Fibroblast of villous mesenchyme (primary cell): Measurements from ENCODE around the gene PPP6R3. TPM values are rescaled to one million over a fixed set of nuclear protein-coding genes. Genes with fewer than 3 reads are reported as not detected.
A peak's percentile ranks its signal among the peaks of the same experiment; 100 is the strongest.

Experiments
- DNase-seq: peaks from one replicate; pipeline ENCODE4 v3.0.0-alpha.2; 2010; ENCODE audit warnings: low read depth
- H3K4me3 ChIP-seq: 2 replicates; pipeline ENCODE4 v1.5.1; 2011; ENCODE audit warnings: low read depth, mild to moderate bottlenecking, low read length
- total RNA-seq: library from RNA; depleted of rRNA; stranded (reverse); fragments of >200 nt; gene quantifications from 2 replicates; pipeline ENCODE4 v1.2.3, GENCODE V29; 2012
- TF ChIP-seq, protein P1 (sequence below): IDR thresholded peaks from 2 replicates; pipeline ENCODE4 v1.5.1; 2012; ENCODE audit warnings: low read depth, mild to moderate bottlenecking, low read length; ENCODE audit not compliant: insufficient read depth

The PPP6R3 gene
- total RNA-seq, 1 donor, result 218 TPM

DNA sequence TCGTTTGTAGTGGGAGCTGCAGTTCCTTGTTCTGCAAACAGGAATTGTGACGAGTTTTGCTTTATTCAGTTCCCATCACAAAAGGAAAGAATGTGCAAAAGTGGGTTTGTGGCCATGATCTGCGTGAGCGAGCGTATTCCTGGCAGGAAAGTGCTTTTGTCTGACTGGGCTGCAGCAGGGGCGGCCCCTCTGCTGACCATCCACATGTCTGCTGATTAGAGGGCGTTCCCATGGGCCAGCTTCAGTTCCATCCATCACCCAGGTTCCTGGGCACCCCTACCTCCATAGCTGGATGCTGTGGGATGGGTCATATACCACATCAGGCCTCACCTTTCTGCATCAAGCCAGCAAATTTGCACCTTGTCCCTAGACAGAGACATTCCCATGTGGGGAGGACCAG, 194.9 kb downstream of the PPP6R3 start:
- TF ChIP-seq, protein P1, sequence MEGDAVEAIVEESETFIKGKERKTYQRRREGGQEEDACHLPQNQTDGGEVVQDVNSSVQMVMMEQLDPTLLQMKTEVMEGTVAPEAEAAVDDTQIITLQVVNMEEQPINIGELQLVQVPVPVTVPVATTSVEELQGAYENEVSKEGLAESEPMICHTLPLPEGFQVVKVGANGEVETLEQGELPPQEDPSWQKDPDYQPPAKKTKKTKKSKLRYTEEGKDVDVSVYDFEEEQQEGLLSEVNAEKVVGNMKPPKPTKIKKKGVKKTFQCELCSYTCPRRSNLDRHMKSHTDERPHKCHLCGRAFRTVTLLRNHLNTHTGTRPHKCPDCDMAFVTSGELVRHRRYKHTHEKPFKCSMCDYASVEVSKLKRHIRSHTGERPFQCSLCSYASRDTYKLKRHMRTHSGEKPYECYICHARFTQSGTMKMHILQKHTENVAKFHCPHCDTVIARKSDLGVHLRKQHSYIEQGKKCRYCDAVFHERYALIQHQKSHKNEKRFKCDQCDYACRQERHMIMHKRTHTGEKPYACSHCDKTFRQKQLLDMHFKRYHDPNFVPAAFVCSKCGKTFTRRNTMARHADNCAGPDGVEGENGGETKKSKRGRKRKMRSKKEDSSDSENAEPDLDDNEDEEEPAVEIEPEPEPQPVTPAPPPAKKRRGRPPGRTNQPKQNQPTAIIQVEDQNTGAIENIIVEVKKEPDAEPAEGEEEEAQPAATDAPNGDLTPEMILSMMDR, result no peak
- no peak overlapping the region for H3K4me3 ChIP-seq
- DNase-seq, result no peak

- no peak for DNase-seq
- TF ChIP-seq, protein P1, result no peak
- H3K4me3 ChIP-seq, result no peak overlapping the region
Observed at GRCh38 chr11:68655806-68656205, 195.3 kb downstream of the PPP6R3 start.

DNA sequence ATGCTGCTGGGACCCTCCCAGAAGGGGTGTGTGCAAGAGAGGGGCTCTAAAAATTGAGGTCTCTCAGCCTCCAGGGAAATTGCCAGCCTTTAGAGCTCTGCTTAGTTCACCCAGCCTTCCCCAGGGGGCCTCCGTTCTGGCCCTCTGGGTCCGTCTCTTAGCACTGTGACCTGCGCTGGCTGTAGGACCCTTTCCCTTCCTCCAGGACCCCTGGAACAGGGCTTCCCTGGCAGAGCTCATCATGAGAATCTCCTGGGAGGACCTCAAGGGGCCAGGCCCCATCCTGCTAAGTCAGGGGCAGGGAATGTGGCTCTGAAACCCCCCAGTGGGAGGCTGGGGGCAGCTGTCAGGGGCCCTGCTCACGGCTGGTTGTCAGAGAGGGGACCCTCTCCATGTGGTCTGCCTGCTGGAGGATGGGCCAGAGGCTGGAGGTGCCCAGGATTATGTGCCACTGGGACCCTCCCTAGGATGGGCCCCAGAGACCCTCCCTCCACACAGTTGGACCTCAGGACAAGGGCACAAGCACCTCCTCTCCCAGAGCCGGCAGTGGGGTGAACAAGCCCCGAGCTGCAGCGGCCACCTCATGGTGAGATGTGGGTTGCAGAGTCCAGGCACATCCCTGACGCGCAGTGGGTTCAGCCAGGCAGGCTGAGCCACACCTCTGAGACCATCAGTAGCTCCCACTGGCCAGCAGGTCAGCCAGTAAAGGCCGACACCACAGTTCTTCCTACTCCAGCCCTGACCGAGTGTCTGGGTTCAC, 196.6 kb downstream of the PPP6R3 start:
- no peak for DNase-seq
- no peak overlapping the region for H3K4me3 ChIP-seq
- TF ChIP-seq, protein P1, result no peak

GRCh38 chr11:68658097-68658496, 197.5 kb downstream of the PPP6R3 start:
- no peak for DNase-seq
- no peak overlapping the region for H3K4me3 ChIP-seq
- TF ChIP-seq, protein P1, result no peak

GRCh38 chr11:68658661-68659060, 198.1 kb downstream of the PPP6R3 start:
- H3K4me3 ChIP-seq, result no peak overlapping the region
- peak; percentile 74 for DNase-seq
- TF ChIP-seq, protein P1, result no peak

- H3K4me3 ChIP-seq, result no peak overlapping the region
- TF ChIP-seq, protein P1, result no peak
Observed at GRCh38 chr11:68659158-68659921, 198.8 kb downstream of the PPP6R3 start.

More at GRCh38 chr11:68659158-68659921, 198.8 kb downstream of the PPP6R3 start:
- peak; percentile 93 for DNase-seq
